Colonic mucosa (tissue), 4 donors: ENCODE measurements around the gene SMTNL2. TPM values are rescaled to one million over a fixed set of nuclear protein-coding genes. Genes with fewer than 3 reads are reported as not detected.

Experiments
- DNase-seq: peaks from one replicate; pipeline ENCODE4 v3.0.0-alpha.2; 2020
- H3K27ac ChIP-seq: fragments of 200-600 bp; one replicate; pipeline ENCODE4 v1.8.0; 2021
- H3K27me3 ChIP-seq: fragments of 200-600 bp; one replicate; pipeline ENCODE4 v1.8.0; 2021
- H3K36me3 ChIP-seq: fragments of 200-600 bp; one replicate; pipeline ENCODE4 v1.8.0; 2021
- H3K4me1 ChIP-seq: fragments of 200-600 bp; one replicate; pipeline ENCODE4 v1.8.0; 2021; ENCODE audit warnings: mild to moderate bottlenecking
- H3K4me3 ChIP-seq: fragments of 200-600 bp; one replicate; pipeline ENCODE4 v1.8.0; 2021
- H3K9ac ChIP-seq, 2 donors: one replicate each; pipeline ENCODE4 v1.7.0; 2013; ENCODE audit warnings: control low read depth in 2 of 2, low read depth in 2 of 2, low read length in 2 of 2
- H3K9me3 ChIP-seq: fragments of 200-600 bp; one replicate; pipeline ENCODE4 v1.8.0; 2021
- intact Hi-C: fragments of 100-400 bp; cut with DNase I; formaldehyde crosslinking; loops from one replicate; pipeline ENCODE4 v1.14.1; 2022
- total RNA-seq, 2 donors: library from RNA; stranded (reverse); fragmentation: NEBNext Ultra II Directional in 1 of 2; extraction: Animal tissue kit (Norgen Biotek cat#: 25700) in 1 of 2; gene quantifications; one replicate each; pipeline ENCODE4 v1.2.1, GENCODE V29; 2021
- TF ChIP-seq, protein P1 (sequence below): fragments of 200-600 bp; IDR thresholded peaks from one replicate; pipeline ENCODE4 v1.8.0; 2022; ENCODE audit warnings: antibody characterized with exemption, mild to moderate bottlenecking
- donor health status: healthy.
- donor health status: DM: no; HTN: no; CAD: no.
- donor health status: DM: no; HTN: no; CAD: no.

Gene SMTNL2
- total RNA-seq, 2 donors from 2014 or later: 0.27 TPM; not detected in 1

DNA sequence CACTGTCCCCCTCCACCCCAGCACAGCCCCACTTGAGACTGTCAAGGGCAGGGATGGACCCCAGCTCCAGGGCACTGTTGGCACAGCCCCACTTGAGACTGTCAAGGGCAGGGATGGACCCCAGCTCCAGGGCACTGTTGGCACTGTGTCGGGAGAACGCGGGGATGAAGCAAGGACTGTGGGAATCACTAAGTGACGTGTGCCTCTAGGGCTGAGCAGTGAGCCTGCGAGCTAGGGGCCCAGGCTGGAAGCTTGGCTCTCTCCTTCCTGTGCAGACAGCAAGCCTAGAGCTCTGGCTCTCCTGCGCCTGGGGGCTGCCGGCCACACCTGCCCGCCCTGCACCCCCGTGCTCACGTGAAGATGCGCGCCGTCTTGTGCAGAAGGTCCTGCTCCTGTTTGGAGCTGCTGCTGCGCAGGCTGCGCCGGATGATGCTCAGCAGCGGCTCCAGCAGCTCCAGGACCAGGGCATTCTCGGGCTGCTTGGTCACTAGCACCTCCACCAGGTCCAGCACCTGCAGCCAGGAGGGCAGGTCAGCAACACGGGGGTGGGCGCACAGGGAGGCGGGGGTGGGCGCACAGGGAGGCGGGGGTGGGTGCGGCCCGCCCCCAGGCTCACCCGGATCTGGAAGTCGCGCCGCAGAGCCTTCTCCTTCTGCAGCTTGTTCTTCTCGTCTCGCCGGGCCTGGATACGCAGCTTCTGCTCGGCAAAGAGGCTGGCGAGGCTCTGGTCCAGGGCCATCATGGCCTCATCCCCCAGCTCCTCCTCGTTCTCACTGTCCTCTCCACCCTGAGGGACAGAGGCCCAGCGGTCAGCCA, 40.0 kb upstream of the SMTNL2 start:
- no peak overlapping the region for H3K27ac ChIP-seq
- no peaks in the 10 kb centered on the region for H3K27me3 ChIP-seq
- intact Hi-C loops: no loop called here
- no peak overlapping the region for H3K4me3 ChIP-seq
- no peaks in the 10 kb centered on the region for H3K9me3 ChIP-seq
- no peaks in the 10 kb centered on the region for H3K4me1 ChIP-seq
- no peak overlapping the region for H3K9ac ChIP-seq
- no peak for DNase-seq
- TF ChIP-seq, protein P1, sequence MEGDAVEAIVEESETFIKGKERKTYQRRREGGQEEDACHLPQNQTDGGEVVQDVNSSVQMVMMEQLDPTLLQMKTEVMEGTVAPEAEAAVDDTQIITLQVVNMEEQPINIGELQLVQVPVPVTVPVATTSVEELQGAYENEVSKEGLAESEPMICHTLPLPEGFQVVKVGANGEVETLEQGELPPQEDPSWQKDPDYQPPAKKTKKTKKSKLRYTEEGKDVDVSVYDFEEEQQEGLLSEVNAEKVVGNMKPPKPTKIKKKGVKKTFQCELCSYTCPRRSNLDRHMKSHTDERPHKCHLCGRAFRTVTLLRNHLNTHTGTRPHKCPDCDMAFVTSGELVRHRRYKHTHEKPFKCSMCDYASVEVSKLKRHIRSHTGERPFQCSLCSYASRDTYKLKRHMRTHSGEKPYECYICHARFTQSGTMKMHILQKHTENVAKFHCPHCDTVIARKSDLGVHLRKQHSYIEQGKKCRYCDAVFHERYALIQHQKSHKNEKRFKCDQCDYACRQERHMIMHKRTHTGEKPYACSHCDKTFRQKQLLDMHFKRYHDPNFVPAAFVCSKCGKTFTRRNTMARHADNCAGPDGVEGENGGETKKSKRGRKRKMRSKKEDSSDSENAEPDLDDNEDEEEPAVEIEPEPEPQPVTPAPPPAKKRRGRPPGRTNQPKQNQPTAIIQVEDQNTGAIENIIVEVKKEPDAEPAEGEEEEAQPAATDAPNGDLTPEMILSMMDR: no peak
- peaks cover 20% of the 10 kb centered on the region for H3K36me3 ChIP-seq

DNA sequence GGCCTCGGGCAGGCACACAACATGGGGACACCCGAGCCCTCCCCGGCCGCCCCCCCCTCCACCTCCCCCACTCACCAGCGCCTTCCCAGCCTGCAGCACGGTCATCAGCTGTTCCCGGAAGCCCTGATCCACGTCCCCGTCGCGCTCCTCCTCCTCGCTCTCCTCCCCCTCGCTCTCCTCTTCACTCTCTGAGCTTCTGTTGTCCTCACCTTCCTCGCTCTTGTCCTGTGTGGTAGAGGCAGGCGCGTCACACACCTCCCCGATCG, 39.4 kb upstream of the SMTNL2 start:
- no peak overlapping the region for H3K9ac ChIP-seq
- TF ChIP-seq, protein P1: no peak
- H3K4me1 ChIP-seq: no peaks in the 10 kb centered on the region
- no peak overlapping the region for H3K27ac ChIP-seq
- no peaks in the 10 kb centered on the region for H3K27me3 ChIP-seq
- H3K36me3 ChIP-seq: peaks cover 22% of the 10 kb centered on the region
- no peak for DNase-seq
- intact Hi-C loops: no loop called here
- H3K4me3 ChIP-seq: no peak overlapping the region
- H3K9me3 ChIP-seq: no peaks in the 10 kb centered on the region

DNA sequence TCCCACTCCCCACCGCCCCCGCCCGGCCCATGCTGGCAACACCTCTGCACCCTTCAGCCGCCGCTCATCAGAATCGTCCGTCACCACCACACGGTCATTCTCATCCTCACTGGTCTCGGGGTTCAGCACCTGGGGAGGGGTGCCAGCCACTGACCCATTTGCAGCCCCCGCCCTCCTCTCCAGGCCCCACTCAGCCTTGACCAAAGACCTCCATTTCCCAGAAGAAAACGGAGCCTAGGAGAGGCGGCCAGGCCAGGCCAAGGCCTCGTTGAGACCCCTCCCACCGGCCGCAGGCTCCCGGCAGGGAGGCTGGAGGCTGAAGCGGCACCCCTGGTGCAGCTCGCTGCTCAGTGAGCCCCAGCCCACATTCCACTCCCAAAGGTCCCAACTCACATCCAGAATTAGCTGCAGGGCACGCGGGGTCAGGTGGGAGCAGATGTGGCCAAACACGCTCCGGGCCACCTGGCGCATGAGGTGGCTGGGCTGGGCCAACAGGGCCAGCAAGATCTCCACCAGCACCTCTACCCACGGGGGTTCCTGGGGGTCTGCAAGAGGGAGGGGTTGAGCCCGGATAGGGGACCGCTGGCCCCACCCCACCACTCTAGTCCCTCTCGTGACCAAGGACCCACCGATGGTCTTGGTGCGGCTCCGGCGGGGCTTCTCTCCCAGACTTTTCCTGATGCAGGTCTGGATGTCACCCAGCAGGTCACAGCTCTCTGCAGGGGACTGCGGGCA, 38.9 kb upstream of the SMTNL2 start:
- H3K27ac ChIP-seq: no peak overlapping the region
- H3K36me3 ChIP-seq: peaks cover 22% of the 10 kb centered on the region
- no peaks in the 10 kb centered on the region for H3K27me3 ChIP-seq
- intact Hi-C loops: no loop called here
- H3K9me3 ChIP-seq: no peaks in the 10 kb centered on the region
- H3K9ac ChIP-seq: no peak overlapping the region
- no peaks in the 10 kb centered on the region for H3K4me1 ChIP-seq
- TF ChIP-seq, protein P1: no peak
- DNase-seq: no peak
- H3K4me3 ChIP-seq: no peak overlapping the region

DNA sequence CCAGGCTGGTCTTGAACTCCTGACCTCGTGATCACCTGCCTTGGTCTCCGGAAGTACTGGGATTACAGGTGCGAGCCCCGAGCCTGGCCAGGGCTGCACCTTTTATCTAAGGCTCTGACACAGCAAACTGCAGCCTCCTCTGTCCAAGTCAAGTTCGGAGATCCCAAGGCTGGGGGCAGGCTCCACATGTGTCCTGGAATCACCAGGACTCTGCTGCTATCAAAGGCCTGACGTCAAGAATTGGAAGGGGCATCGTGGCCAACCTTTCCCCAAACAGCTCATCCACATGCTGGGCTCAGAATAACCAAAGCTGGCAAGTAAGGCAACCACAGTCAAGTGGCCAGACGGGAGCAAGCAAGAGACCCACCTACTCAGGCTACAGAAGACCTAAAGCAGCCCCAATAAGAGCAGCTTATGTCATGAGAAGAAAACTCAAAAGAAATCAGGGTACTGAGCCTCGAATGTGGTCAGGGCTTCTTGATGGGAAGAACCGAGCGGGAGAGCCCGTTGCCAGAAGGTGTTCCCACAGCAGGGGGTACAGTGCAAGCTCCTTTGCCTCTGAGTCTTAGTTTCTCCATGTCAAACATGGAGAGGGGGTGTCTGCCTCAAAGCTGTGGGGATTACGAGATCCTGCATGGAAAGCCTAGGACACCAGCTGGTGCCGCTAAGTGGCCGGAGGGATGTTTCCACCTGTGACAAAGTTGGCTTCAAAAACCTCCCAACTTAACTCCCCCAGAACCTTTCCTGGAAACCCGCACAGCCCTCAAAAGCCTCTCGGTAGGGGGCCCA, 37.0 kb upstream of the SMTNL2 start:
- peaks cover 30% of the 10 kb centered on the region for H3K36me3 ChIP-seq
- intact Hi-C loops: no loop called here

DNA sequence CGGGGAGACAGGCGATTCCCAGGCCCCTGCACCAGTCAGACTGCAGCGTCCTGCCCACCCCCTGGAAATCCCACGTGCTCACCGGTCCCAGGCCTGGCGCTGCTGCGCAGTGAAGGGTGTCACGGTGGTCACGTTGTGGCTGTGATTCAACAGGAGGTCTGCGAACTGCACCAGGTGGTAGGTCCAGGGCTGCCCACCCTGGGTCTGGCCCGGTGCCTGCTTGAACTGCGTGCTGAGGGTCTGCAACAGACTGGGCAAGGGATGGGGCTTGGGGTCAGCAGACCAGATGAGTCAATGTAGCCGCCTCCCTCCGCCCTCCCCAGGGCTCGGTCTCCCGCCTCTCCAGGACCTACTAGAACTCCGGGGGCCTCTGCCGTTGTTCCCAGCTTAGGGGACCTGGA, 36.3 kb upstream of the SMTNL2 start:
- Histone ChIP-seq H3K27ac (no peak overlapping the region), H3K9ac (no peak overlapping the region), H3K27me3 (no peaks in the 10 kb centered on the region), H3K36me3 (peaks cover 31% of the 10 kb centered on the region), H3K9me3 (no peaks in the 10 kb centered on the region), H3K4me1 (no peaks in the 10 kb centered on the region), H3K4me3 (no peak overlapping the region)
- intact Hi-C loops: no loop called here
- TF ChIP-seq, protein P1: no peak
- DNase-seq: no peak

More for the DNA sequence above, 37.0 kb upstream of the SMTNL2 start:
- TF ChIP-seq, protein P1: no peak
- Histone ChIP-seq H3K4me3 (no peak overlapping the region), H3K9ac (no peak overlapping the region), H3K27ac (no peak overlapping the region), H3K9me3 (no peaks in the 10 kb centered on the region), H3K4me1 (no peaks in the 10 kb centered on the region), H3K27me3 (no peaks in the 10 kb centered on the region)
- DNase-seq: no peak
